Spleen (tissue), 11 donors: ENCODE data around the gene RABAC1. TPM values are rescaled to one million over a fixed set of nuclear protein-coding genes. Genes with fewer than 3 reads are reported as not detected.
A peak's percentile ranks its signal among the peaks of the same experiment; 100 is the strongest.

Experiments
- DNase-seq: peaks from one replicate; pipeline ENCODE4 v3.0.0-alpha.2; 2020
- H3K27ac ChIP-seq, 8 donors: fragments of 200-600 bp; sonication (generic) in 7 of 8; 1 replicate in 4 of 8; 2 replicates in 4 of 8; pipeline versions ENCODE4 v1.5.0 to v1.8.0; 2016 to 2021; ENCODE audit warnings: inconsistent platforms in 4 of 8, mild to moderate bottlenecking in 4 of 8, moderate library complexity in 1 of 8
- H3K27me3 ChIP-seq, 7 donors: fragments of 200-600 bp; sonication (generic) in 6 of 7; replicated peaks in 1 of 7; 1 replicate in 4 of 7; 2 replicates in 3 of 7; pipeline versions ENCODE4 v1.5.0 to v1.8.0; 2016 to 2021; ENCODE audit warnings: inconsistent platforms in 3 of 7, mild to moderate bottlenecking in 1 of 7
- H3K36me3 ChIP-seq, 6 donors: fragments of 200-600 bp; sonication (generic) in 5 of 6; 1 replicate in 4 of 6; 2 replicates in 2 of 6; pipeline versions ENCODE4 v1.5.0 to v1.8.0; 2016 to 2021; ENCODE audit warnings: inconsistent platforms in 2 of 6
- H3K4me1 ChIP-seq, 6 donors: fragments of 200-600 bp; sonication (generic) in 5 of 6; 1 replicate in 3 of 6; 2 replicates in 3 of 6; pipeline versions ENCODE4 v1.5.0 to v1.8.0; 2016 to 2021; ENCODE audit warnings: inconsistent platforms in 3 of 6
- H3K4me3 ChIP-seq, 8 donors: fragments of 200-600 bp; sonication (generic) in 7 of 8; 1 replicate in 4 of 8; 2 replicates in 4 of 8; pipeline versions ENCODE4 v1.5.0 to v1.8.0; 2016 to 2021; ENCODE audit warnings: inconsistent platforms in 4 of 8, mild to moderate bottlenecking in 4 of 8, moderate library complexity in 2 of 8
- H3K9me3 ChIP-seq, 8 donors: fragments of 200-600 bp; sonication (generic) in 7 of 8; 1 replicate in 4 of 8; 2 replicates in 4 of 8; pipeline versions ENCODE4 v1.5.0 to v1.8.0; 2016 to 2021; ENCODE audit warnings: inconsistent platforms in 4 of 8
- CTCF ChIP-seq, 11 experiments: fragments of 200-600 bp in 7 of 11; fragments of 450-650 bp in 4 of 11; sonication (generic) in 4 of 11; IDR thresholded peaks in 8 of 11; conservative IDR thresholded peaks in 3 of 11; 1 replicate in 7 of 11; 2 replicates in 4 of 11; pipeline versions ENCODE4 v1.4.0 to v1.8.0; 2016 to 2021; ENCODE audit warnings: antibody characterized with exemption in 11 of 11, inconsistent platforms in 4 of 11, mild to moderate bottlenecking in 1 of 11
- POLR2A ChIP-seq, 3 donors: fragments of 450-650 bp; IDR thresholded peaks; one replicate each; pipeline ENCODE4 v1.5.1; 2017; ENCODE audit warnings: antibody characterized with exemption in 3 of 3, mild to moderate bottlenecking in 1 of 3
- POLR2AphosphoS5 ChIP-seq, 3 donors: sonication (generic); formaldehyde crosslinking; IDR thresholded peaks; one replicate each; pipeline ENCODE4 v1.5.1; 2017; ENCODE audit warnings: antibody characterized with exemption in 3 of 3
- WGBS, 5 donors: extraction: QIAGEN DNeasy Blood & Tissue Kit in 3 of 5; methylation state at CpG; one replicate each; pipeline versions ENCODE4 v1.1.5 to v1.1.7; 2013 to 2018; 5-methylcytosine and 5-hydroxymethylcytosine counted together
- intact Hi-C: fragments of 100-400 bp; cut with DNase I; formaldehyde crosslinking; loops from one replicate; pipeline ENCODE4 v1.15.0; 2023; ENCODE audit warnings: low total_unique reads
- polyA plus RNA-seq, 3 donors: library from polyadenylated mRNA; stranded (reverse); fragments of 200-250 nt; gene quantifications; one replicate each; pipeline ENCODE4 v1.2.1, GENCODE V29; 2013
- total RNA-seq, 7 donors: library from RNA; depleted of rRNA in 3 of 7; stranded (reverse); fragments of >200 nt in 3 of 7; fragmentation: NEBNext Ultra II Directional in 4 of 7; extraction: Animal tissue kit (Norgen Biotek cat#: 25700) in 4 of 7; gene quantifications; one replicate each; pipeline versions ENCODE4 v1.1.0 to v1.2.1, GENCODE V29; 2016 to 2021
- donor health status: healthy with polysubstance abuse.
- donor health status: DM: no; HTN: no; CAD: no; lungs with moderate emphysema.
- donor health status: DM: no; HTN: no; CAD: no.
- donor health status: Bipolar disorder and iron deficiency.
- donor health status: healthy.
- donor health status: DM: no; HTN: no; CAD: no.
- donor health status: DM: yes; HTN: yes; CAD: no.

Gene RABAC1
- total and polyA plus RNA-seq, 10 donors = 85.6 to 165 (median 134) TPM

GRCh38 chr19:41968751-41969595, 9.9 kb upstream of the RABAC1 start:
- DNase-seq = no peak
- Histone ChIP-seq H3K36me3 (no peaks in the 10 kb centered on the region), H3K4me3 (no peak overlapping the region), H3K4me1 (no peaks in the 10 kb centered on the region), H3K9me3 (no peaks in the 10 kb centered on the region), H3K27ac (no peak overlapping the region), H3K27me3 (peaks cover 0 to 14% (median 0%) of the 10 kb centered on the region in 7 donors)
- 84 to 92% (median 89%) methylated on average over 15 to 28 of the region's 28 CpGs for WGBS, 5 donors
- TF ChIP-seq CTCF (IDR thresholded peaks at IDR 0.05 in 8 of 11, conservative IDR thresholded peaks at IDR 0.05 in 3 of 11) = no peak
- TF ChIP-seq POLR2A (IDR thresholded peaks at IDR 0.05) = no peak
- TF ChIP-seq POLR2AphosphoS5 (IDR thresholded peaks at IDR 0.05) = no peak
- intact Hi-C loops = no loop called here

- H3K36me3 ChIP-seq = no peaks in the 10 kb centered on the region
- peak; percentile 78 for DNase-seq
- peak overlapping the region in 2 of 8 donors; percentile 76 to 83 for H3K27ac ChIP-seq
- H3K9me3 ChIP-seq = no peaks in the 10 kb centered on the region
- no peak overlapping the region for H3K4me3 ChIP-seq
- TF ChIP-seq CTCF (IDR thresholded peaks at IDR 0.05 in 8 of 11, conservative IDR thresholded peaks at IDR 0.05 in 3 of 11) (no peak), POLR2AphosphoS5 (IDR thresholded peaks at IDR 0.05) (peak in 1 of 3 donors; percentile 57)
- no peaks in the 10 kb centered on the region for H3K4me1 ChIP-seq
- WGBS, 5 donors = 41 to 59% (median 55%) methylated on average over 26 of the region's 26 CpGs
- intact Hi-C loops = no loop called here
- peaks cover 0 to 14% (median 0%) of the 10 kb centered on the region in 7 donors for H3K27me3 ChIP-seq
Observed at GRCh38 chr19:41967054-41967783, 8.1 kb upstream of the RABAC1 start.

- 71 to 81% (median 77%) methylated on average over 5 of the region's 5 CpGs for WGBS, 5 donors
- DNase-seq = no peak
Observed at GRCh38 chr19:41965106-41965505, 6.0 kb upstream of the RABAC1 start.

More at GRCh38 chr19:41965106-41965505, 6.0 kb upstream of the RABAC1 start:
- TF ChIP-seq POLR2AphosphoS5 (IDR thresholded peaks at IDR 0.05) (no peak), POLR2A (IDR thresholded peaks at IDR 0.05) (no peak), CTCF (IDR thresholded peaks at IDR 0.05 in 8 of 11, conservative IDR thresholded peaks at IDR 0.05 in 3 of 11) (no peak)
- no peaks in the 10 kb centered on the region for H3K36me3 ChIP-seq
- intact Hi-C loops = no loop called here
- no peak overlapping the region for H3K4me3 ChIP-seq
- H3K27ac ChIP-seq = no peak overlapping the region
- H3K4me1 ChIP-seq = no peaks in the 10 kb centered on the region
- no peaks in the 10 kb centered on the region for H3K9me3 ChIP-seq
- peaks cover 0 to 14% (median 0%) of the 10 kb centered on the region in 7 donors for H3K27me3 ChIP-seq
